ENCODE results near the gene PLCG1.

The PLCG1 gene

DNA sequence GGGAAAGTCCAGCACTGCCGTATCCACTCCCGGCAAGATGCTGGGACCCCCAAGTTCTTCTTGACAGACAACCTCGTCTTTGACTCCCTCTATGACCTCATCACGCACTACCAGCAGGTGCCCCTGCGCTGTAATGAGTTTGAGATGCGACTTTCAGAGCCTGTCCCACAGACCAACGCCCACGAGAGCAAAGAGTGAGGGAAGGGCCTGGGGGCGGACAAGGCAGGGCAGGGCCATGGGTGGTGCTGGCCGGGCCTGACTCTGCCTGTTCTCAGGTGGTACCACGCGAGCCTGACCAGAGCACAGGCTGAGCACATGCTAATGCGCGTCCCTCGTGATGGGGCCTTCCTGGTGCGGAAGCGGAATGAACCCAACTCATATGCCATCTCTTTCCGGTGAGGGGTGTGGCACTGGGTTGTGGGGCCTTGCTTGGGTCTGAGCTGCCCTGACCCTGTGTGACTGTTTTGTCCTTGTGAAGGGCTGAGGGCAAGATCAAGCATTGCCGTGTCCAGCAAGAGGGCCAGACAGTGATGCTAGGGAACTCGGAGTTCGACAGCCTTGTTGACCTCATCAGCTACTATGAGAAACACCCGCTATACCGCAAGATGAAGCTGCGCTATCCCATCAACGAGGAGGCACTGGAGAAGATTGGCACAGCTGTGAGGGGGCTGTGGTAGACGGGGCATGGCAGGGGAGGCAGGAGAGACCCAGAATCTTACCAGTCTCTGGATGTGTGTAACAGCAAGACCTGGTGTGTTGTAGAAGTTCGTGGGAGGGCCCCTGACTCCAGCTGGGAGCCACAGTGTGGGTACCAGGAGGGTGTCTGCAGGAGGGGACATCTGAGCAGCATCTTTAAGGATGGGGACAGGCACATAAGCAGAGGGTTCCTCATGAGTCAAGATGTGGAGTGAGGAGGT lies 29.1 kb downstream of the PLCG1 start:
- no peak for DNase-seq (ENCODE audit: low read depth in 2 of 2)

DNA sequence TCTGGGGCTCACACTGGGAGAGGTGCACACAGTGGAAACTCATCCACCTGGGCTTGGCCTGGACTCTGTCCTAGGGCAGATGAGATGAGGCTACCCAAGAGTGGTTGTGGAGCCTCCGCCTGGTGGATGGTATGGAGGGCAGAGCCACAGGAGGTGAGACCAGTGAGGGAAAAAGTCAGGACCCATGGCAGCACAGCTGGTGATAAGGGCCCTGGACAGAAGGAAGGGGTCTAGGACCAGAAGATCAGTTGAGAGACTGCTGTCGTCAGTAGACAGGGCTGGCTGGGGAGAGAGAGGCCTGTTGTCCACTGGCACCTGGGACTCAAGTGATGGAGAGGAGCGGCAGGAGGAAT lies 29.8 kb downstream of the PLCG1 start:
- DNase-seq (ENCODE audit: low read depth in 2 of 2), result no peak

DNA sequence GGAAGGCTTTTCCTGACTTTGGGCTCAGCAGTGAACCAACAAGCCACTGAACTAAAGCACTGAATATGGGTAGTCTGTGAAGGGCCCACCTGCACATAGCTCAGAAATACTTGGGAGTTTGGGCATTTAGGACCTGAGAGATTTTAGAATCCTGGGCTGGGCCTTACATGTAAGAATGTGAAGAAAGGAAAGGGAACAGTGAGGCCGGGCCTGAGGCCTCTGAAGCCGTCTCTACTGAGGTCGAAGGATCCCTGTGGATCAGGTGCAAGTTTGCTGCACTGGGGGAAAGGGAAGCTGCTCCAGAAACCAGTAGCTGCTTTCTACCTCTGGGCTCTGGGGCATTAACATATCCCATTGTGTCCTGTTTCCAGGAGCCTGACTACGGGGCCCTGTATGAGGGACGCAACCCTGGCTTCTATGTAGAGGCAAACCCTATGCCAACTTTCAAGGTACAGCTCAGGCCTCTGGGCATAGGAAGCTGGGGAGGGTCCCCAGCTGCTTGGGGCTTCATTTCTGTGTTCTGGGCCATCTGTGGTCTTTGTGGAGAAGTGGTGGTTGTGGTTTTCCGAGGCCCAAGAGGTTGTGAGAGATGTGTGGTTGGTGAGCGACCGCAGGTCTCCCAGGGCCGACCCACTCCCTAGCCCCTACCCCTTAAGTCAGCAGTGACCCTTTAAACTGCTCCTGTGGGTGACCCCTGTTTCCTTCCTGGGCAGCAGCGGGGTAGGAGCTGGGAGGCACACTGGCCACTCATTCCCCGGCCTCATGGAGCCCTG lies 30.3 kb downstream of the PLCG1 start:
- no peak for DNase-seq (ENCODE audit: low read depth in 2 of 2)

DNA sequence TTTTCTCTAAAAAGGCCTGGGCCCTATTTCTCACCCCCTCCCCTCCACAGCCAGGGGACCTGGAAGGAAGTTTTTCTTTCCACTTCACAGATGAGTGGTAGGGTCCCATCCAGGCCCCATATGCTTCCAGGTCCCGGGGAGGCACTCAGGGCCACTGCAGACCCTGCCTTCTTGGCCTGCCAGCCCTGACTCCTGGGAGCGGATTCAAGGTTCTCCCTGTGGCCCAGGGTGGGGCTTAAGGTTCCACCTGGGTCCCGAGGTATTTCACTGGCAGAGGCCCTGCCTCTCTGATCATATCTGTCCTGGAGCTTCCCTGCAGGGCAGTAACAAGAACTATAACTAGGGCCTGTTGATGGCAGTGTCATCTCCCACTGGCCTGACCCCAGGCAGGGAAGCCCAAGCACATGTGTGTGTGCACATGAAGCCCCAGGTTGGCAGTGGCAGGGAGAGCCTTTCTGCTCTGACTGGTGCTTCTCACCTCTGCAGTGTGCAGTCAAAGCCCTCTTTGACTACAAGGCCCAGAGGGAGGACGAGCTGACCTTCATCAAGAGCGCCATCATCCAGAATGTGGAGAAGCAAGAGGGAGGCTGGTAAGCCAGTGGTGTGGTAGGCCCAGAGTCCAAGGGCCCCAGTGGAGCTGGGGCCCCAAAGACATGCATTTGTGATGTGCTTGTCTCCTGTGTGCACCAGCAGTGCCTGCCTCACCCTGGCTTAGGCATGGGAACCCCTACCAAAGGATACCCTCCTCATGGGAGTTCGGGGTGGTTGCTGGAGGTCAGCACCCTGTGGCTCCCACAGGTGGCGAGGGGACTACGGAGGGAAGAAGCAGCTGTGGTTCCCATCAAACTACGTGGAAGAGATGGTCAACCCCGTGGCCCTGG lies 31.2 kb downstream of the PLCG1 start:
- DNase-seq (ENCODE audit: low read depth in 2 of 2), result no peak

DNA sequence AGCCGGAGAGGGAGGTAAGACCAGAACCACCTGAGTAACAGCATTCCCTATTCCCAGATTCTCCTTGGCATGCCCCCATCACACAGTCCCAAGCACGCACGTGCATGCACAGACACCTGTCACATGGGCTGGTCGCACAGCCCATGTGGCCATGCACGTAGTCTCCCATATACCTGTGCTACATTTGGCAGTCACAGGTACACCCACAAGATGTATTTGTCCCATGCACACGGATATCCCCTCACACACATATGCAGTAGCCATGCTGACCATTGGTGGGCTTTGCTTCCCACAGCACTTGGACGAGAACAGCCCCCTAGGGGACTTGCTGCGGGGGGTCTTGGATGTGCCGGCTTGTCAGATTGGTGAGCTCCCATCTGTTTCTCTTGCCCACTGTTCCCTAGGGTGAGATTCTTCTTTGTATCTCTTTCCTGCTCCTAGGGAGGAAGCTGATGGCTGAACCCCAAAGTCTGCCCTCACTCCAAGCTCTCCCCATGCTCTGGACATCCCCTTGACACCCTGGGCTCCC lies 31.9 kb downstream of the PLCG1 start:
- DNase-seq (ENCODE audit: low read depth in 2 of 2), result no peak

DNA sequence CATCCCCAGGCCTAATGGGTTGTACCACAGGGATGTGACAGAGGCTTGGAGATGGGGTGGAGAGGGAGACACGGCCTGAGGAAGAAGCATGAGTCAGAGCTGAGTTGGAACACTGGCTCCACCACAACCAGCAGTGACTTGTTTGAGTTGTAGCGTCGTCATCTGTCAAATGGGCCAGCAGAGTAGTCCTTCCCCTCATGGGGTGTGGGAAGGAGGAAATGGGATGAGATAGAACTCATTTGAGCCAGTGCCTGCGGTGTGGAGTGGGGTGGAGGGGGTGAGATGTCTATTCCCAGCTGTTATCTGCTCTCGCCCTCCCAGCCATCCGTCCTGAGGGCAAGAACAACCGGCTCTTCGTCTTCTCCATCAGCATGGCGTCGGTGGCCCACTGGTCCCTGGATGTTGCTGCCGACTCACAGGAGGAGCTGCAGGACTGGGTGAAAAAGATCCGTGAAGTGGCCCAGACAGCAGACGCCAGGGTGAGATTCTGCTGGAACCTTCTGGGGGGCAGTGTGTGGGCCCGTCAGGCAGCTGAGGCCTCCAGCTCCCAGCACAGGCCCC lies 32.5 kb downstream of the PLCG1 start:
- no peak for DNase-seq (ENCODE audit: low read depth in 2 of 2)

DNA sequence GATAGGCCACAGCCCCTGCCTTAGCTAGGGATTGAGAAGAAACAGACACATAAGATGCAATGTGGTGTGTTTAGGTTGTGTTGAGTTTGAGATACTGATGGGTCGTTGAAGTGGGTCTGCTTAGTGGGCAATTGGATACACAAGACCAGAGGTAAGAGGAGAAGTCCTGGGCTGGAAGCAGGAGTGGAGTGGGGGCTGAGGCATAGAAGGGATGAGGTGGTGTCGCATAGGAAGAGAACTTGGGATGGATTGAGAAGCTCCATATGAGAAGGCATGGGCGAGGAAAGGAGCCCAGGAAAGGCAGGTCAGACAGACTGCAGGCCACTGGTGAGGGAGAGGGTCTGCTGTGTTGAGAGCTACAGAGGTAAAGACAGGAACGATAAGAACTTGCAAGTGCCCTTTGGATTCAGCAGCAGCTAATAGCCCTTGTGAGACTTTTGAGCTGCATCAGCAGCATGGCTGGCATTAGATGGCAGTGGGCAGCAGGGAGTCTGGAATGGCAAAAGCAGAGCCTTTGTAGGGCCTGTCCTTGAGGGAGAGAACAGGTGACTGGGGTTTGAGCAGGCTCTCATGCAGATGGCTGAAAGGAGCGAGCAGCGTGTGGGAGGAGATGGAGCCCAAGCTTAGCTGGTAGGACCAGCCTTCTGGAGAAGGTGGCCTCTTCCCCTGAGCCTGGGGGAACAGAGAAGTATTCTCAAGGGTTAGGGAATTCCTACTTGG lies 33.2 kb downstream of the PLCG1 start:
- DNase-seq (ENCODE audit: low read depth in 2 of 2), result no peak

DNA sequence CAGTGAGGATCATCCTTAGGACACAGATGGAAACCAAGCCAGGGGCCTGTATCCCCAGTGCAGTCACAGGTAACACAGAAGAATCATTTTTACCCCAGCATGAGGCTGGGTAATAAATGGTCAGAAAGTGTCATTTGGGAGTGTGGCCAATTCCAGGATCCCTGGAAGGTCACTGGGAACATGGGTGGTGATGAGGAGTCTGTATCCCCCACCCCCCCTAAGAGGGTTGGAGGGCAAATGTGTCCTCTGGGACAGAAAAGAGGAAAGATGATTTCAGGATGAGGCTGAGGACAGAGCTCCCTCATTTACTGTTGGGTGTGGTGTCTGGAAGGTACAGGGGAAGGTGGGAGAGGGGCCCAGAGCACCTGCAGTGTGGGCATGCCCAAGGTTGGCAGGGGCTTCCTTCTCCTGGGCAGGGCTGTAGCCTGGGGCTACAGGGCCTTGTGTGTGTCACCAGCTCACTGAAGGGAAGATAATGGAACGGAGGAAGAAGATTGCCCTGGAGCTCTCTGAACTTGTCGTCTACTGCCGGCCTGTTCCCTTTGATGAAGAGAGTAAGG lies 34.5 kb downstream of the PLCG1 start:
- no peak for DNase-seq (ENCODE audit: low read depth in 2 of 2)

DNA sequence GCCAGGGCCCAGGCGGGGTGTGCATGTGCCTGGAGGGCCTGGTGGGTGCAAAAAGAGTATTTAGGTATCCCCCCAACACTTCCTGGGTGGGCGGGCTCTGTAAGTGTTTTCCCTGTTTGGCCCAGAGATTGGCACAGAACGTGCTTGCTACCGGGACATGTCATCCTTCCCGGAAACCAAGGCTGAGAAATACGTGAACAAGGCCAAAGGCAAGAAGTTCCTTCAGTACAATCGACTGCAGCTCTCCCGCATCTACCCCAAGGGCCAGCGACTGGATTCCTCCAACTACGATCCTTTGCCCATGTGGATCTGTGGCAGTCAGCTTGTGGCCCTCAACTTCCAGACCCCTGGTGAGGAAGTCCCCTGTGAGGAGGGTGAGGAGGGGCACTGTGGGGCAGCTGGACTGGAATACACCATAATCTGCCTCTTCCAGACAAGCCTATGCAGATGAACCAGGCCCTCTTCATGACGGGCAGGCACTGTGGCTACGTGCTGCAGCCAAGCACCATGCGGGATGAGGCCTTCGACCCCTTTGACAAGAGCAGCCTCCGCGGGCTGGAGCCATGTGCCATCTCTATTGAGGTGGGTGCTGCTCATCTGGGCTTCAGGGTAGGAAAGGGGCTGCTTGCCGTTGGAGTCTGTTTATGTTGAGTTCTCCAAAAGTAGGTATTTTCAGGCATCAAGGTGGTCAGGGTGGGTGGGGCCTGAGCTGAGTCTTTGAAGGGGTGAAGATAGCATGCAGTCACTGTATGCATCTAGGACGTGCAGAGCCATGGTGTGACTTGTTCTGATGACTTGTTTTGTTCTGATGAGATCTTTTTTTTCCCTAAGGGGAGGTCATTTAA lies 35.2 kb downstream of the PLCG1 start:
- DNase-seq (ENCODE audit: low read depth in 2 of 2), result no peak

DNA sequence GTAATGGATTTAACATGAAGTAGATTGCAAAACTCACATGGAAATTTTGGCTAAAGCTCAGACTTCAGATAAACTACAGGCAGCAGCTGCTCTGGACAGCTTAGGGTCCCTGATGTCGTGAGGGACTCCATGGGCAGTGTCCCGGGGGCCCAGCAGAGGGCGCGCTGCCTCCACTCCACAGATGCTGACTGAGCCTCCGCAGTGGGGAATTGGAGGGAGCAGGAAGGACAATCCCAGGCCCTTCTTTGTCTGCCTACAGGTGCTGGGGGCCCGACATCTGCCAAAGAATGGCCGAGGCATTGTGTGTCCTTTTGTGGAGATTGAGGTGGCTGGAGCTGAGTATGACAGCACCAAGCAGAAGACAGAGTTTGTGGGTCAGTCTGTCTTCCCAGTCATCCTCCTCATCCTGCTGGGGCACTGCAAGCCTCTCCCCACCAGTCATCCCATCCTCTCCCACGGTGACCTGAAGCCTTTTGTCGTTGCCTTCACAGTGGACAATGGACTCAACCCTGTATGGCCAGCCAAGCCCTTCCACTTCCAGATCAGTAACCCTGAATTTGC lies 35.9 kb downstream of the PLCG1 start:
- DNase-seq (ENCODE audit: low read depth in 2 of 2), result peak; percentile 19 to 30

DNA sequence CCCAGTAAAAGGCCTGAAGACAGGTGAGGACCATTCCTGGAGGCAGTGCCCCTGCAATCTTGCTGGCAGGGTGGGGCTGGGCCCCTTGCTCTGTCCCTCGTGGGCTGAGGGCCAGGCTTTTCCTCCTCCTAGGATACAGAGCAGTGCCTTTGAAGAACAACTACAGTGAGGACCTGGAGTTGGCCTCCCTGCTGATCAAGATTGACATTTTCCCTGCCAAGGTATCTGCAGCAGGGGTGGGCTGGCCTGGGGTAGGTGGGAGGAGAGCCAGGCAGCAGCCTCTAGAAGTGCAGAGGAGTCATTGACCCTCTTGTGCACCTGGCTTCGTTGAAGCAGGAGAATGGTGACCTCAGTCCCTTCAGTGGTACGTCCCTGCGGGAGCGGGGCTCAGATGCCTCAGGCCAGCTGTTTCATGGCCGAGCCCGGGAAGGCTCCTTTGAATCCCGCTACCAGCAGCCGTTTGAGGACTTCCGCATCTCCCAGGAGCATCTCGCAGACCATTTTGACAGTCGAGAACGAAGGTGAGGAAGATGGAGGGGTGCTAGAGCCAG lies 36.5 kb downstream of the PLCG1 start:
- no peak for DNase-seq (ENCODE audit: low read depth in 2 of 2)

DNA sequence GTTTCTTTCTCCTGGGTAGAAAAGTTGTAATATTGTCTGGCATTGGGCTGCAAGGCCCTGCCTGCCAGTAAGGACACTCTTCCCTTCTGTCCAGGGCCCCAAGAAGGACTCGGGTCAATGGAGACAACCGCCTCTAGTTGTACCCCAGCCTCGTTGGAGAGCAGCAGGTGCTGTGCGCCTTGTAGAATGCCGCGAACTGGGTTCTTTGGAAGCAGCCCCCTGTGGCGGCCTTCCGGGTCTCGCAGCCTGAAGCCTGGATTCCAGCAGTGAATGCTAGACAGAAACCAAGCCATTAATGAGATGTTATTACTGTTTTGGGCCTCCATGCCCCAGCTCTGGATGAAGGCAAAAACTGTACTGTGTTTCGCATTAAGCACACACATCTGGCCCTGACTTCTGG lies 37.0 kb downstream of the PLCG1 start:
- no peak for DNase-seq (ENCODE audit: low read depth in 2 of 2)

DNA sequence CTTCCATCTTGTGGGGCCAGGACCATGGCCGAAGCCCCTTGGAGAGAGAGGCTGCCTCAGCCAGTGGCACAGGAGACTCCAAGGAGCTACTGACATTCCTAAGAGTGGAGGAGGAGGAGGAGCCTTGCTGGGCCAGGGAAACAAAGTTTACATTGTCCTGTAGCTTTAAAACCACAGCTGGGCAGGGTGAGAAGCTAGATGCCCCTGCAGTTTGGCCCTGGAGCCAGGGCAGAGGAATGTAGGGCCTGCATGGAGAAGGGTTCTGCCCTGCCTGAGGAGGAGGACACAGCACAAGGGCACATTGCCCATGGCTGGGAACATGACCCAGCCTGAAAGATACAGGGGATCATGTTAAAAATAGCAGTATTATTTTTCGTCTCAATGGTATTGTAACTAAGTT lies 37.4 kb downstream of the PLCG1 start:
- DNase-seq (ENCODE audit: low read depth in 2 of 2), result no peak

DNA sequence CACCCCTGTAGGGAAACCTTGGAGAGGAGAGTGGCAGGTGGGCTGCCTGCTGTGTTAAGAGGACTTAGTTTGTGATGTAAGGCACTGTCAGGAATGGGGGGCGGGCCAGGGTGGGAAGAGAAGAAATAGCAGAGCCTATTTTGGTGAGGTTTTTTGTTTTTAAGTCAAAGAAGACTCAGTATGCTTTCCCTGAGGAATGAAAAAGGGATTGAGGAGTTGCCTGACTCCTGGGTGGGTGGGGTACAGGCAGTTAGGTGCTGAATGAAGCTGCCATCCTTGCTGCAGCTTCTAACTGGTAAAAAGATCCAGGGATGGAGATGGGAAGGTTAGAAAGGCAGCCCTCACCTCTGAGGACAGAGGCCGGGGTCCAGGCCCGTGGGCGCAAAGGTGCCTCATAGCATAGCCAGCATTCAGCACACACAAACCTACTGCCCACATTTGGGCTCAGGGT lies 37.9 kb downstream of the PLCG1 start:
- DNase-seq (ENCODE audit: low read depth in 2 of 2), result no peak

DNA sequence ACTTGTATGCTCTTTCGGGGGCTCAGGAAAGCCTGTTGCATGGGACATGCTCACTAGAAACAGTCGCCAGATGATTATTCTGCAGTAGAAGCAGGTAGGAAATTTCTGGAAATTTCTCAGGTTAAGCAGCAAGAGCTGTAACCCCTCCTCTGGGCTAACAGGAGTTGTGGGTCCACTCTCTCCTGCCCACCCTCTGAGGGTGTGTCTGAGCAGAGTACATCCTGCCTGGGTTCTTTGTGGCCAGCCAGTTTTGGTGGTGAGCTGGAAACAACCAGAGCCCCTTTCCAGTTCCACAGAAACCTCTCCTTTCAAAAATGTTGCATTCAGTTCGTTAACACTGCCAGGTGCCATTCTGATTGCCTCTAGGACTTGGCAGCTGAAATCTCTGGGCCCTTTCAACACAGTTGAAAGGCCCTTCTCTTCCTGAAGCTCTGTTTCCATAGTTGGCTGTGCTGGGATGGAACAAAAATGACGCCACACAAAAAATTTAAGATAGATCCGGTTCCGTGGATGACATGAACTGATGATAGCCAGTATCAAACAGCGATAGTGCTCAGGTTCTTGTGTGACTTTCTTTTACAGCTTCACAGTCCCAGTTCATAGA lies 38.5 kb downstream of the PLCG1 start:
- no peak for DNase-seq (ENCODE audit: low read depth in 2 of 2)

DNA sequence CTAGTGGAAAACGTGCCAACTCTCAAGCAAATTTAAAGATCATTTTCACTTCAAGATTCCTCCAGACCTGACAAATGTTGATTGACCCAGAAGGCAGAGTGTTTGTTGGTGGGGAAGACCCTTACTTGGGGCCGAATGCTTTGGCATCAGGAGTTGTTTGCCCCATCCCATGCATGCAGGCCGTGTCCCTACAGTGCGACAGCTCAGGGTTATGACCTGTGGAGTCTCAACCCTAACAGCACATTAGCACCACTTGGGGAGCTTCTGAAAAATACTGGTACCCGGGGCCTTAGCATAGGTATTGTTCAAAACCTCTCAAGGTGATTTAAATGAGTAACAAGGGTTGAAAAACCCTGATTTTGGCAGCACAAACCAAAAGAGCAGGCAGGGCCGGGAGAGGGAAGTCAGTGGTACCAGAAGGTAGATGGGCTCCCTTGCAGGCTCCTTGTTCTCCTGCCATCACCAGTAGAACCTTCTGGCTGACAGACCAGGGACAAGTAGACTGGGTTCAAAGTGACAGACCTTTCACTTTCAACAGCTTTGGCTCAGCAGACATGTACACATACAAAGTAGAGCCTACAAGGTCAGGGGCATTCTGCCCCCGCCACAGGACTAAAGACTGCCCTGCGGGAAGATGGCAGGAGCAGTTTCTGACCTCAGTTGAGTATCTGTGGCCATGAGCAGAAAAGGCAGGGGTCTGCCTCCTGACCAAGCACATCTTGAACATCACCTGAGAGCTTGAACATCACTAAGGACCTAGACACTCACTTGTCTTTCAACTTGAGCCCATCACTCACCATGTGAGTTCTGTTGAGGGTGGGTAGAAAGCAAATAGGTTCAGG lies 39.6 kb downstream of the PLCG1 start:
- DNase-seq (ENCODE audit: low read depth in 2 of 2), result no peak

DNA sequence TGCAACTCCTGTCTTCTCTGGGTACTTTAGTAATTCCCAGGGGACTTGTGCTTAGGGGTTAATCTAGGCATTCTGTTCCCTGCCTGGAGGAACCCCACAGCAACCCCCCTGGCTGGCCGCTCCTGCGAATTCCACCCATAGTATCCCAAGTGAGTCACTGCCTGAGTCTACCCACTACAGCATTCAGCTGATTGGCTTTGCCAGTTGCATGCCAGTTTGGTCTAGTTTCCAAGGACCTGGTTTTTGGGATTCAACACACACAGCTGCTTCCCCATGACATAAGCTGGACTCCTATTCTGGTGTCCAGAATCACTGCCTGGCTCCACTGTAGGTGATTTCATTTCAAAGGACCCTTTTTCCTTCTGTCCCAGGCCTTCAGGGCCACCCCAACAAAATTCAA lies 40.3 kb downstream of the PLCG1 start:
- peak; percentile 78 to 83 for DNase-seq (ENCODE audit: low read depth in 2 of 2)

DNA sequence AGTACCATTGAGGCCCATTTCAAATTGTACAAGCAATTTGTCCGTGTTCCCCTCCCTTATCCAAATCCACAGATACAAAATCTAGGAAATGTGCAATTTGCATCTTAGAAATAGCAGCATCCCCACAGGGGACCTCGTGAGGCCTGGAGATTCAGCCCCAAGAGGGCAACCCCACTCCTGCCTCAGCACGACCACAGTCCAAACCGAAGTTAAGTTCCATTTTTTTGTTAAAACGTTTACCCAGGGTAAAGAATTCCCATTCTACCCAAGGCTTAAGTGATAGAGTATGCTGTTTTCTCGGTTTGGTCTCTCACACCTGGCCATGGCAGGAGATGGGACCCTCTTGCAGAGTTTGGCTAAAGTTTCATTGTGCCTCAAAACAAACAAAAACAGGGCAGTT lies 41.2 kb downstream of the PLCG1 start:
- DNase-seq (ENCODE audit: low read depth in 2 of 2), result no peak

Measured in fibroblast of skin of left biceps (primary cell).